ENCODE measurements around the gene AAK1.
A peak's percentile ranks its signal among the peaks of the same experiment; 100 is the strongest.

The AAK1 gene

GRCh38 chr2:69524799-69525198 lies 118.7 kb downstream of the AAK1 start:
- DNase-seq = no peak

GRCh38 chr2:69521747-69522146 lies 121.8 kb downstream of the AAK1 start:
- no peak for DNase-seq

- DNase-seq = no peak
Observed at GRCh38 chr2:69518841-69519240, 124.7 kb downstream of the AAK1 start.

- no peak for DNase-seq
Observed at GRCh38 chr2:69517410-69517809, 126.1 kb downstream of the AAK1 start.

- no peak for DNase-seq
Observed at GRCh38 chr2:69514819-69515218, 128.7 kb downstream of the AAK1 start.

- peak; percentile 40 for DNase-seq
Observed at GRCh38 chr2:69514406-69514805, 129.1 kb downstream of the AAK1 start.

GRCh38 chr2:69512446-69512845 lies 131.1 kb downstream of the AAK1 start:
- DNase-seq = no peak

GRCh38 chr2:69510204-69510603 lies 133.3 kb downstream of the AAK1 start:
- no peak for DNase-seq

- DNase-seq = no peak
Observed at GRCh38 chr2:69509750-69510140, 133.8 kb downstream of the AAK1 start.

GRCh38 chr2:69509011-69509749 lies 134.4 kb downstream of the AAK1 start:
- DNase-seq = no peak

GRCh38 chr2:69505710-69506109 lies 137.8 kb downstream of the AAK1 start:
- no peak for DNase-seq

- DNase-seq = no peak
Observed at GRCh38 chr2:69501301-69501700, 142.2 kb downstream of the AAK1 start.

GRCh38 chr2:69499966-69500365 lies 143.6 kb downstream of the AAK1 start:
- DNase-seq = no peak

- DNase-seq = no peak
Observed at GRCh38 chr2:69499242-69499641, 144.3 kb downstream of the AAK1 start.

- no peak for DNase-seq
Observed at GRCh38 chr2:69495861-69496260, 147.7 kb downstream of the AAK1 start.

- DNase-seq = no peak
Observed at GRCh38 chr2:69495008-69495407, 148.5 kb downstream of the AAK1 start.

- DNase-seq = no peak
Observed at GRCh38 chr2:69494126-69494525, 149.4 kb downstream of the AAK1 start.

- DNase-seq = peak; percentile 67
Observed at GRCh38 chr2:69493268-69493667, 150.3 kb downstream of the AAK1 start.

- DNase-seq = no peak
Observed at GRCh38 chr2:69491864-69492263, 151.7 kb downstream of the AAK1 start.

GRCh38 chr2:69490486-69490885 lies 153.1 kb downstream of the AAK1 start:
- DNase-seq = no peak

- DNase-seq = no peak
Observed at GRCh38 chr2:69489793-69490192, 153.7 kb downstream of the AAK1 start.

GRCh38 chr2:69483696-69484095 lies 159.8 kb downstream of the AAK1 start:
- no peak for DNase-seq

- no peak for DNase-seq
Observed at GRCh38 chr2:69483024-69483423, 160.5 kb downstream of the AAK1 start.

GRCh38 chr2:69482471-69482870 lies 161.1 kb downstream of the AAK1 start:
- DNase-seq = peak; percentile 68

- no peak for DNase-seq
Observed at GRCh38 chr2:69481421-69481820, 162.1 kb downstream of the AAK1 start.

Measured in NCI-H2171 treated with DMSO at 0.1 percent for 48 hours (cell line).